ENCODE results near the gene NLGN1. TPM values are rescaled to one million over a fixed set of nuclear protein-coding genes. Genes with fewer than 3 reads are reported as not detected.

NLGN1 gene
- total RNA-seq, 1 experiment from 2014 or later: 5.2 TPM

DNA sequence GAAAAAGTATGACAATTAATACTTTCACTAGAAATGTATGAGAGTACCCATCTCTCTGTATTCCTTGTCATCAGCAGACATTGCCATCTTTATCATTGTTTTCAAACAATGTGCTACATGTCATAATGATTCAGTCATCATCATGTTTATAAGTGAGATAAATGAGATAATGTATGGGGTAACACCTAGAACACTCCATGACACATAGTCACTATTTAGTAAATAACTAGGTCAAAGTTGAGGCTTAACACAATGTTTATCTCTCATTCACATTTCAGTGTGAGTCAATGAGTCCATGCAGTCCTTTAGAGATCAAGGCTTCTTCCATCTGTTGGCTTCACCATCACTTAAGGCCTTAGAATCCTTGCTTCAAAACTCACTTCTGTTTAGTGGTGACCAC, 70.0 kb downstream of the NLGN1 start:
- H3K27me3 Mint-ChIP-seq (ENCODE audit: low read depth): no peaks in the 10 kb centered on the region
- no peak for DNase-seq
- H3K9me3 Mint-ChIP-seq: no peaks in the 10 kb centered on the region
- Histone ChIP-seq H2BK12ac (ENCODE audit: insufficient read length, low read depth, low read length) (no peak overlapping the region), H3K4ac (ENCODE audit: low read depth, low read length) (no peak overlapping the region), H3K14ac (ENCODE audit: insufficient read depth, low read length) (no peak overlapping the region), H2BK5ac (ENCODE audit: insufficient read length, low read length) (no peak overlapping the region), H2BK120ac (ENCODE audit: low read depth, low read length, poor library complexity, severe bottlenecking) (no peak overlapping the region), H3K23ac (ENCODE audit: insufficient read length, low read depth, low read length) (no peak overlapping the region), H3K56ac (ENCODE audit: insufficient read length, low read depth, low read length) (no peak overlapping the region), H3K79me1 (ENCODE audit: insufficient read depth, low read depth, low read length, poor library complexity, severe bottlenecking) (no peaks in the 10 kb centered on the region), H3K4me2 (ENCODE audit: insufficient read depth, insufficient read length, low read length) (no peak overlapping the region), H2BK15ac (ENCODE audit: low read depth, low read length) (no peak overlapping the region), H2AK5ac (ENCODE audit: insufficient read length, low read length) (no peak overlapping the region), H3K27ac (ENCODE audit: insufficient read length, low read depth, low read length) (no peak overlapping the region), H4K8ac (replicated peaks; ENCODE audit: insufficient read length, low read depth, low read length) (no peak overlapping the region), H4K5ac (ENCODE audit: insufficient read length, low read depth, low read length) (no peak overlapping the region), H3K79me2 (ENCODE audit: insufficient read depth, low read length) (no peaks in the 10 kb centered on the region), H3K18ac (ENCODE audit: insufficient read length, low read depth, low read length) (no peak overlapping the region), H4K91ac (ENCODE audit: insufficient read length, low read depth, low read length) (no peak overlapping the region), H3K23me2 (ENCODE audit: insufficient read length, low read depth, low read length, poor library complexity, severe bottlenecking) (no peaks in the 10 kb centered on the region), H3T11ph (ENCODE audit: low read length) (no peak overlapping the region), H3K9ac (ENCODE audit: extremely low read depth, insufficient read length, low read length) (no peak overlapping the region), H2AFZ (ENCODE audit: low read length) (no peak overlapping the region), H4K20me1 (ENCODE audit: control insufficient read depth, insufficient read depth, insufficient read length) (no peaks in the 10 kb centered on the region), H3K27me3 (ENCODE audit: insufficient read depth, low read length) (no peaks in the 10 kb centered on the region), H2BK20ac (ENCODE audit: low read depth, low read length, poor library complexity, severe bottlenecking) (no peak overlapping the region), H3K9me3 (ENCODE audit: control insufficient read depth, low read depth, low read length) (no peaks in the 10 kb centered on the region), H3K4me1 (ENCODE audit: insufficient read depth, low read length) (no peaks in the 10 kb centered on the region; the same call in 1 of the 2 replicates)
- no peak overlapping the region for H3K4me3 Mint-ChIP-seq
- H3K27ac Mint-ChIP-seq: no peak overlapping the region
- no peaks in the 10 kb centered on the region for H3K36me3 Mint-ChIP-seq (ENCODE audit: insufficient read depth in 1 of 3, low read depth in 3 of 3)
- TF ChIP-seq, protein P1, sequence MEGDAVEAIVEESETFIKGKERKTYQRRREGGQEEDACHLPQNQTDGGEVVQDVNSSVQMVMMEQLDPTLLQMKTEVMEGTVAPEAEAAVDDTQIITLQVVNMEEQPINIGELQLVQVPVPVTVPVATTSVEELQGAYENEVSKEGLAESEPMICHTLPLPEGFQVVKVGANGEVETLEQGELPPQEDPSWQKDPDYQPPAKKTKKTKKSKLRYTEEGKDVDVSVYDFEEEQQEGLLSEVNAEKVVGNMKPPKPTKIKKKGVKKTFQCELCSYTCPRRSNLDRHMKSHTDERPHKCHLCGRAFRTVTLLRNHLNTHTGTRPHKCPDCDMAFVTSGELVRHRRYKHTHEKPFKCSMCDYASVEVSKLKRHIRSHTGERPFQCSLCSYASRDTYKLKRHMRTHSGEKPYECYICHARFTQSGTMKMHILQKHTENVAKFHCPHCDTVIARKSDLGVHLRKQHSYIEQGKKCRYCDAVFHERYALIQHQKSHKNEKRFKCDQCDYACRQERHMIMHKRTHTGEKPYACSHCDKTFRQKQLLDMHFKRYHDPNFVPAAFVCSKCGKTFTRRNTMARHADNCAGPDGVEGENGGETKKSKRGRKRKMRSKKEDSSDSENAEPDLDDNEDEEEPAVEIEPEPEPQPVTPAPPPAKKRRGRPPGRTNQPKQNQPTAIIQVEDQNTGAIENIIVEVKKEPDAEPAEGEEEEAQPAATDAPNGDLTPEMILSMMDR (conservative IDR thresholded peaks at IDR 0.05): no peak
- peaks cover 0 to 6% of the 10 kb centered on the region in 2 experiments; a peak in 1 of 4 replicates for H3K4me1 Mint-ChIP-seq

Data from H9 (cell line).